CD14-positive monocyte (primary cell): Measurements from ENCODE around the gene TANC2. TPM values are rescaled to one million over a fixed set of nuclear protein-coding genes. Genes with fewer than 3 reads are reported as not detected.

Experiments used
- DNase-seq, 3 donors: peaks; one replicate each; pipeline ENCODE4 v3.0.0-alpha.2; 2011 to 2022
- H2AFZ ChIP-seq: 2 replicates; pipeline ENCODE4 v1.6.0; 2012; ENCODE audit warnings: mild to moderate bottlenecking, low read depth, low read length, inconsistent platforms; ENCODE audit not compliant: insufficient read depth, poor library complexity, severe bottlenecking
- H3K27ac ChIP-seq, 2 donors: 1 replicate in 1 of 2; 2 replicates in 1 of 2; pipeline ENCODE4 v1.5.1; 2012 to 2013; ENCODE audit warnings: low read length in 2 of 2, control low read depth in 1 of 2, inconsistent platforms in 1 of 2, low read depth in 1 of 2, mild to moderate bottlenecking in 1 of 2
- H3K27me3 ChIP-seq, 2 donors: one replicate each; pipeline versions ENCODE4 v1.6.0 to v1.6.1; 2011 to 2013; ENCODE audit warnings: low read length in 2 of 2; ENCODE audit not compliant: control insufficient read depth in 2 of 2, insufficient read depth in 2 of 2
- H3K36me3 ChIP-seq, 2 donors: replicated peaks in 1 of 2; 1 replicate in 1 of 2; 2 replicates in 1 of 2; pipeline versions ENCODE4 v1.5.1 to v1.6.1; 2012 to 2013; ENCODE audit warnings: low read length in 2 of 2, control low read depth in 1 of 2, inconsistent platforms in 1 of 2, mild to moderate bottlenecking in 1 of 2; ENCODE audit not compliant: insufficient read depth in 2 of 2, control insufficient read depth in 1 of 2
- H3K4me1 ChIP-seq, 2 donors: 1 replicate in 1 of 2; 2 replicates in 1 of 2; pipeline versions ENCODE4 v1.5.1 to v1.6.1; 2012 to 2013; ENCODE audit warnings: low read length in 2 of 2, control low read depth in 1 of 2, inconsistent platforms in 1 of 2, mild to moderate bottlenecking in 1 of 2, moderate library complexity in 1 of 2; ENCODE audit not compliant: insufficient read depth in 2 of 2, control insufficient read depth in 1 of 2
- H3K4me2 ChIP-seq: replicated peaks from 2 replicates; pipeline ENCODE3; 2012; ENCODE audit warnings: low read length, moderate library complexity, mild to moderate bottlenecking; ENCODE audit not compliant: poor library complexity, severe bottlenecking; ENCODE audit errors: extremely low read depth
- H3K4me3 ChIP-seq, 3 experiments: fragments of 200-600 bp in 1 of 3; sonication (generic) in 1 of 3; replicated peaks in 1 of 3; 1 replicate in 2 of 3; 2 replicates in 1 of 3; pipeline ENCODE4 v1.5.1; 2011 to 2013; ENCODE audit warnings: low read length in 3 of 3, mild to moderate bottlenecking in 3 of 3, control low read depth in 2 of 3, low read depth in 2 of 3, inconsistent platforms in 1 of 3, moderate library complexity in 1 of 3
- H3K79me2 ChIP-seq: 2 replicates; pipeline ENCODE4 v1.6.0; 2012; ENCODE audit warnings: mild to moderate bottlenecking, control low read depth, inconsistent platforms, low read length, moderate library complexity; ENCODE audit not compliant: insufficient read depth
- H3K9ac ChIP-seq: 2 replicates; pipeline ENCODE4 v1.6.0; 2017; ENCODE audit warnings: low read length, mild to moderate bottlenecking; ENCODE audit not compliant: insufficient read depth, poor library complexity, severe bottlenecking
- H3K9me3 ChIP-seq, 2 donors: replicated peaks in 1 of 2; 1 replicate in 1 of 2; 2 replicates in 1 of 2; pipeline versions ENCODE4 v1.5.1 to v1.6.1; 2012 to 2013; ENCODE audit warnings: low read length in 2 of 2, control low read depth in 1 of 2; ENCODE audit not compliant: control insufficient read depth in 1 of 2, insufficient read depth in 1 of 2
- H4K20me1 ChIP-seq: 2 replicates; pipeline ENCODE4 v1.6.0; 2012; ENCODE audit warnings: mild to moderate bottlenecking, low read length, control low read depth, moderate library complexity; ENCODE audit not compliant: insufficient read depth
- H3K27ac Mint-ChIP-seq, 7 donors: one replicate each; pipeline ENCODE4 v1.8.0; 2020; ENCODE audit warnings: mild to moderate bottlenecking in 7 of 7, mixed read lengths in 7 of 7, moderate library complexity in 6 of 7, inconsistent platforms in 2 of 7
- H3K27me3 Mint-ChIP-seq, 3 donors: one replicate each; pipeline ENCODE4 v1.8.0; 2021 to 2022; ENCODE audit warnings: low read depth in 3 of 3, mild to moderate bottlenecking in 3 of 3, mixed read lengths in 3 of 3, moderate library complexity in 3 of 3, inconsistent platforms in 1 of 3
- H3K36me3 Mint-ChIP-seq, 2 donors: one replicate each; pipeline ENCODE4 v1.8.0; 2020; ENCODE audit warnings: mixed read lengths in 2 of 2, inconsistent platforms in 1 of 2, mild to moderate bottlenecking in 1 of 2
- H3K4me1 Mint-ChIP-seq: one replicate; pipeline ENCODE4 v1.8.0; 2020; ENCODE audit warnings: mild to moderate bottlenecking, mixed read lengths
- H3K4me3 Mint-ChIP-seq, 2 donors: one replicate each; pipeline ENCODE4 v1.8.0; 2020; ENCODE audit warnings: mild to moderate bottlenecking in 2 of 2, mixed read lengths in 2 of 2, moderate library complexity in 1 of 2
- H3K9me3 Mint-ChIP-seq, 7 donors: one replicate each; pipeline ENCODE4 v1.8.0; 2020 to 2022; ENCODE audit warnings: mixed read lengths in 7 of 7, mild to moderate bottlenecking in 6 of 7, moderate library complexity in 6 of 7, inconsistent platforms in 2 of 7
- CTCF ChIP-seq: fragments of 200-600 bp; IDR thresholded peaks from one replicate; pipeline ENCODE4 v1.8.0; 2022; ENCODE audit warnings: antibody characterized with exemption, mild to moderate bottlenecking
- WGBS: methylation state at CpG from one replicate; pipeline ENCODE4 v1.1.5; 2013; ENCODE audit warnings: missing lambda C conversion rate; ENCODE audit not compliant: insufficient coverage; 5-methylcytosine and 5-hydroxymethylcytosine counted together
- intact Hi-C, 2 donors: fragments of 100-400 bp; cut with micrococcal nuclease; formaldehyde crosslinking; loops; one replicate each; pipeline versions ENCODE4 v1.15.0 to v1.15.1; 2023
- polyA plus RNA-seq, 3 donors: library from polyadenylated mRNA; depleted of rRNA in 1 of 3; unstranded in 2 of 3; stranded (reverse) in 1 of 3; fragments of 300-500 nt in 2 of 3; fragments of >200 nt in 1 of 3; fragmentation: Illumina TruSeq in 2 of 3; gene quantifications; 1 replicate in 2 of 3; 2 replicates in 1 of 3; pipeline ENCODE4 v1.2.3, GENCODE V29; 2012 to 2021

The TANC2 gene
- polyA plus RNA-seq, 3 donors, result 0.27 to 6.5 (median 0.34) TPM

- H3K4me1 ChIP-seq, result peaks cover 22 to 29% of the 10 kb centered on the region in 2 donors
- H3K36me3 ChIP-seq, result no peaks in the 10 kb centered on the region
- Mint-ChIP-seq H3K36me3 (no peaks in the 10 kb centered on the region), H3K9me3 (peaks cover 0 to 2% (median 0%) of the 10 kb centered on the region in 7 donors), H3K27ac (peak overlapping the region; percentile 7 to 67 (median 59)), H3K4me3 (peak overlapping the region; percentile 86 to 91), H3K4me1 (peaks cover 24% of the 10 kb centered on the region), H3K27me3 (peaks cover 4 to 10% (median 4%) of the 10 kb centered on the region in 3 donors)
- H3K4me3 ChIP-seq, result peak overlapping the region; percentile 58 to 93 (median 86)
- TF ChIP-seq CTCF, result no peak
- WGBS, result under 1% methylated on average over 76 of the region's 80 CpGs
- H4K20me1 ChIP-seq, result no peaks in the 10 kb centered on the region
- peaks cover 2 to 7% of the 10 kb centered on the region in 2 donors for H3K27me3 ChIP-seq
- peak overlapping the region; percentile 84 for H2AFZ ChIP-seq
- H3K79me2 ChIP-seq, result no peaks in the 10 kb centered on the region
- peak overlapping the region; percentile 97 for H3K4me2 ChIP-seq
- H3K27ac ChIP-seq, result peak overlapping the region; percentile 18 to 48
- H3K9me3 ChIP-seq, result no peaks in the 10 kb centered on the region
- peak overlapping the region; percentile 75 for H3K9ac ChIP-seq
- no peak for DNase-seq
- intact Hi-C loops, result loop anchor here (5.0 to 10.0 kb wide), 2 partner anchors 69 to 82 kb away; no protein-coding TSS in a partner anchor
Measured at GRCh38 chr17:62966426-62967204, 580 bp downstream of the TANC2 start.

GRCh38 chr17:62967205-62967529, 1.1 kb downstream of the TANC2 start:
- 0% methylated on average over 2 of the region's 4 CpGs for WGBS
- H3K9ac ChIP-seq, result peak overlapping the region; percentile 75

More at GRCh38 chr17:62967205-62967529, 1.1 kb downstream of the TANC2 start:
- DNase-seq, result no peak
- Histone ChIP-seq H3K4me2 (peak overlapping the region; percentile 97), H3K27me3 (peaks cover 2 to 7% of the 10 kb centered on the region in 2 donors), H3K36me3 (no peaks in the 10 kb centered on the region), H2AFZ (peak overlapping the region; percentile 84), H3K27ac (no peak overlapping the region), H3K9me3 (no peaks in the 10 kb centered on the region), H3K4me1 (peaks cover 25 to 29% of the 10 kb centered on the region in 2 donors), H4K20me1 (no peaks in the 10 kb centered on the region), H3K4me3 (peak overlapping the region; percentile 58 to 93 (median 86)), H3K79me2 (no peaks in the 10 kb centered on the region)
- H3K27ac Mint-ChIP-seq, result peak overlapping the region in 3 of 7 donors; percentile 50 to 67 (median 59)
- H3K4me3 Mint-ChIP-seq, result peak overlapping the region; percentile 86 to 91
- peaks cover 24% of the 10 kb centered on the region for H3K4me1 Mint-ChIP-seq
- H3K9me3 Mint-ChIP-seq, result peaks cover 0 to 2% (median 0%) of the 10 kb centered on the region in 7 donors
- TF ChIP-seq CTCF, result no peak
- intact Hi-C loops, result loop anchor here (5.0 to 10.0 kb wide), 2 partner anchors 70 to 82 kb away; no protein-coding TSS in a partner anchor
- H3K36me3 Mint-ChIP-seq, result no peaks in the 10 kb centered on the region
- peaks cover 4 to 8% (median 4%) of the 10 kb centered on the region in 3 donors for H3K27me3 Mint-ChIP-seq
